ENCODE measurements around the gene CAPN3.

The CAPN3 gene

GRCh38 chr15:42461261-42461660 lies 102.0 kb downstream of the CAPN3 start:
- H3K4me2 ChIP-seq (ENCODE audit: low read length), result no peak overlapping the region
- H3K79me2 ChIP-seq (ENCODE audit: low read length), result peaks cover 2% of the 10 kb centered on the region; the same call in 1 of the 2 replicates

More at GRCh38 chr15:42461261-42461660, 102.0 kb downstream of the CAPN3 start:
- H3K9me3 ChIP-seq (ENCODE audit: insufficient read depth, low read length), result peaks cover 7% of the 10 kb centered on the region; the same call in 1 of the 2 replicates
- peaks cover 5% of the 10 kb centered on the region for H3K36me3 ChIP-seq (replicated peaks; ENCODE audit: low read depth, low read length)
- H3K27ac ChIP-seq (ENCODE audit: low read length), result no peak overlapping the region
- H3K4me3 ChIP-seq (ENCODE audit: low read length), result no peak overlapping the region
- H3K4me1 ChIP-seq (ENCODE audit: low read length), result peaks cover 19% of the 10 kb centered on the region
- H3K27me3 ChIP-seq (ENCODE audit: low read depth, low read length), result no peaks in the 10 kb centered on the region
- no peaks in the 10 kb centered on the region for H4K20me1 ChIP-seq (ENCODE audit: insufficient read depth, low read length)
- H3K9ac ChIP-seq (ENCODE audit: low read length), result no peak overlapping the region
- no peak for TF ChIP-seq CTCF (IDR thresholded peaks at IDR 0.05; ENCODE audit: low read depth, low read length)
- TF ChIP-seq EZH2phosphoT487 (IDR thresholded peaks at IDR 0.05; ENCODE audit: low read depth), result no peak
- H2AFZ ChIP-seq (ENCODE audit: low read depth, low read length), result no peak overlapping the region
